HUDEP-2 (cell line): ENCODE data around the gene BCKDHB.
A peak's percentile ranks its signal among the peaks of the same experiment; 100 is the strongest.

ENCODE experiments used
- DNase-seq, 76 experiments: peaks; one replicate each; lab custom pipeline; 2025; ENCODE audit not compliant: unreplicated experiment in 76 of 76; lab: John Stamatoyannopoulos, UW

The BCKDHB gene

GRCh38 chr6:80250391-80250997, 144.0 kb downstream of the BCKDHB start:
- peak in 37 of 76 experiments; percentile 8 to 75 (median 42) for DNase-seq

- no peak for DNase-seq
These were observed 144.8 kb downstream of the BCKDHB start for GRCh38 chr6:80251321-80251720.

DNA sequence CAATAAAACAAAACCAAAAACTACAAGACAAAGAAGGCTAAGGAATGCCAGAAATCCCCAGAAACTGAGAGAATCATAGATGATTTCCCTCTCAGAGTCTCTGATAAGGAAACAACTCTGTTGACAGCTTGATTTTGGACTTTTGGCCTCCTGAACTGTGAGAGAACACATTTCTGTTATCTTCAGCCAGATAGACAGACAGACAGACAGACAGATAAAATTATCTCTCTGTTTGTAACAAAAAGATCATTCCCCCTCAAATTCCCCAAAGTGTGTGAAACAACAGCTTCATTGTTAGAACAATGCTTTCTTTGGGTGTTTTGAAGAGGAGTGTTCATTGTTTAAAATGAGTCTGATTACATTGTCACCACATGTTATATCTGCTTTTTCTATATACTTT, 148.2 kb downstream of the BCKDHB start:
- DNase-seq: peak in 15 of 76 experiments; percentile 5 to 36 (median 20)

GRCh38 chr6:80256691-80257090, 150.2 kb downstream of the BCKDHB start:
- no peak for DNase-seq

GRCh38 chr6:80259118-80259517, 152.6 kb downstream of the BCKDHB start:
- no peak for DNase-seq

DNA sequence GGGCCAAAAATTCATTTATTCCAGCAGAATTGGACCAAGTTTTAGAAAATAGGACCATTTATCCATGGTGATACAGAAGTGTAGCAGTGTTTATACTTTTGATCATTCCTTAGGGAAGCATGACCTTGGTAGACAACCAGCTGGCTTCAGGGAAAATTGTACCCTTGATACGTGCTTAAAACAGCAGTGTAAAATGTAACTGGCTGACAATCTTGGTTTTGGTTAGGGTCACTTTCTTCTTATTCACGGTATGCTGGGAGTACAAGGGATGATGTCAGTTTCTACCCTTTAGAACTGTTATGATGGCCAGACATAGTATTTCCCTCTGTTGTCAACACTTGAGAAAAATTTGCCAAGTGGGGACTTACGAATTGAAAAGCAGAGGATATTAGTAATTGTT, 157.1 kb downstream of the BCKDHB start:
- no peak for DNase-seq

- DNase-seq: no peak
These were observed 162.6 kb downstream of the BCKDHB start for GRCh38 chr6:80268865-80269730.

DNA sequence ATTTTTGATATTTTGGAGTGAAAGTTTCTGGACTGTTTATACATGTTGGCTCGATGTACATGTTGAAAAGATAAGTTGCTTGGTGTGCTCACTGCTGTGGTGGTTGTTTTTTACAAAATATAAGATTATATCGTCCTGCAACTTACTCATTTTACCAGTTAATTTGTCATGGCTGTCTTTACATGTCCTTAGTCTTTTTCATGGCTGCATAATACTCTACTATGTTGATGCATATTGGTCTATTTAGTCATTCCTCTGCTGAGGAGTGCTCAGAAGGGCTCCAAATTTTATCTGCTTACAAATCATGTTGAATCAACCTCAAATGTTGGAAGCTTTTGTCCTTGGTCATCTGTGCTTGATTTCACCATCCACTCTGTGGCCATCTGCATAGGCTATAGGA, 164.6 kb downstream of the BCKDHB start:
- no peak for DNase-seq

DNA sequence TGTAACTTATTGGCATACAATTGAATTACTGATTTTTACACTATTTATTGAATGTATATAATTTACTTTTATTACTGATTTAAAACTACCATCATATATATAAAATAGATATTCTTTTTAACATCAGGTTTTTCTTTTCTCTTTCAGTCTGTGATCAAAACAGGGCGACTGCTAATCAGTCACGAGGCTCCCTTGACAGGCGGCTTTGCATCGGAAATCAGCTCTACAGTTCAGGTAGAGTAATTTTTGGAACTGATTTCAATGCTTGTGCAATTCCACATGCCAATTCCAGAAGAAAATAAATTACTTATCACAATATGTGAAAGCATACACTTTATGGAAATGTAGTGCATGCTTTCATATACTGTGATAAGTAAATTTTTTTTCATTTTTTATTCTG, 166.5 kb downstream of the BCKDHB start:
- no peak for DNase-seq

DNA sequence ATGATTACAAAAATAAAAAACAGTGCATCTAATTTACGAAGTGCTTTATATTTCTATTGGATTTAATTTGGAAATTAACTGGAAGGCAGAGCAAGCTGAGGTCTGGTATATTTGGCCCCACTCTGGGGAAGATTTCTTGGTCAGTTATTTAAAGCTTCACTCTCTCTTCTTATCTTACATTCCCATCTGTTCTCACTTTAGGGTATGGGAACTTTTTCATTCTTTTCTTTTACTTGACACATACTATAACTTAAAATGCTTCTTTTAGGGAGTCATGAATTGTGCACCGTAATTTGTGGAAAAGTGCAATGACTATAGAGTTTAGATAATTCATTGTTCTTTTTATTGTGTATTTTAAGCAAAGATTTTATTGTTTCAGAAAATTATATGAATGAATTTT, 170.4 kb downstream of the BCKDHB start:
- DNase-seq: no peak

DNA sequence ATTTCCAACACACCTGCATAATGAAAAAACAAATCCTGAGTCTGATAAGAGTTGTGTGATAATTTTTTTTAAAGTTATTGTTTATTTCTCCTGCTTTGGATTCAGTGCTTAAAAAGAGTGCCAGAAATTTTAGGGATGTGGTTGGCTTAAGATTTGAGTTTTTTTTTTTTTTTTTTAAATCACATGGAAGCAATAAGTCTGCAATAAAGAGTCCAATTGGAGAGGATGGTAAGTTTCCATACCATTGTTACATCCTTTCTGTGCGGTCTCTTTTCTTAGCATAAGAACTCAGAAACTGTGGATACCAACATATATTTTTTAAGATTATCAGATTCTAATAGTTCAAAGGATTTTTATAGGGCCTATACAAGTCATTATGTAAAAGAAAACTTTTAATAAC, 171.0 kb downstream of the BCKDHB start:
- no peak for DNase-seq

DNA sequence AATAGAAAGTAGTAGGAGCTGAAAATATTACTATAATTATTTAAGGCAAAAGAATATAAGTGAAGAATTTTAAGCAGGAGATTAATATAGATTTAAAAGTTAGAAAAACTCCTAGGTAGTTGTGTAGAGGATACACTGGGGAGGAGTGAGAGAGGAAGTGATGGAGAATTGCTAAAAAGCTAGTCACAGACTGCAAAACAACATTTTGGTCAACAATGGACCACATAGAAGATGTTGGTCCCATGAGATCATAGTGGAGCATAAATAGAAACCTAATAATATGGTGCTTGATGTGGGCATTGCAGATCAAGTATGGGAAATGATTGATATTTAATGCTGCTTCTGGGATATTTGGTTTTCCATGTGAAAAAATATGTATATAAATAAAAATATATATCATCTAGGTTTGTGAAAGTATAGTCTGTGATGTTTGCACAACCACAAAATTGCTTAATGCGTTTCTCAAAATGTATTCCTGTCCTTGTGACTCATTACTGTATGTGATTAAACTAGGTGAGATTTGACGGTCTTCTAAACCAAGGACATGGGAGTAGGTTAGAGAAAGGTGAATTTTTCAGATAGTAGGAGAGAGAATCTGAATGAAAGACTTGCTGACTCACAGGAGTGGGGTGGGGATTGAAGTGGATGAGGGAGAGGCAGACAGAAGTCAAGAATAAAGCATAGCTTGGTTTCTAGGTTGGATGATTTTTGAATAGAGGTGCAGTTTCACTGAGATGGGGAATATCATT, 174.0 kb downstream of the BCKDHB start:
- DNase-seq: peak in 4 of 76 experiments; percentile 2 to 18 (median 6)

GRCh38 chr6:80282913-80283554, 176.6 kb downstream of the BCKDHB start:
- DNase-seq: no peak

DNA sequence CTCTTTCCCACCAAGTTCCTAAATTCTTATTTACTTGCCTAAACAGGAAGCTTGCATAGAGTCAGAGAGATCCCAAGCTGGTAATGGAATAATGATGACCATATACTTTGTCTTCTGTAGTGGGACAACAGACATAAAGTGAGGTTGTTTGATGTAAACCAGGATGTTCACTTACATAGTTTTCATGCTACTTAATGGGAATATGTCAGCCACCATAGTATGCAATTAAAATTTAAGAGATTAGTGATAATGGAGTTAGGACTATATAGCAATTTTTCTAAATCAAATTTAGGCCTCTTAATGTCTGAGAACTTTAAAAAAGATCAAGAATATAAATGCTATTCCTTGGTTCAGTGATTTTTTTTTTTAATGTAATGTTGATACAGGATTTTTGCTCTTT, 180.6 kb downstream of the BCKDHB start:
- DNase-seq: no peak

GRCh38 chr6:80287607-80288006, 181.1 kb downstream of the BCKDHB start:
- no peak for DNase-seq

DNA sequence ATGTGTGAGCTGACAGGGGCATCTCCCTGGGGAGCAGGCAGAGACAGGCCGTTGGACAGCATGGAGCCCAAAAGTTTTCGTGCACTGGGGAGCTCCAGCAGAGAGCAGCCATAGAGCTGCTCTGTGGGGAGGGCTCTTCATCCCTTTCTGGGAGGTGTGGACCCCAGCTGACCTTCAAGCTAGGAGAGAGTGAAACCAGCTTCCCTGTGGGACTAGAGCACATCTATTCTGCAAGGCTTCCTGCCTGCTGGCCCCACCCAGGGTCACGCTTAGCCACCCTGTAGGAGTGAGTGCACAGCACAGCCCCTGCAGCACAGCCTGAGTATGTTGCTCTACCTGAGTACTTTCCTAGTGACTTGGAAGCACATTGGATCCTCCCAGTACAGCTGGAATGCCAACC, 183.3 kb downstream of the BCKDHB start:
- no peak for DNase-seq

- peak in 16 of 76 experiments; percentile 2 to 54 (median 22) for DNase-seq
These were observed 188.1 kb downstream of the BCKDHB start for GRCh38 chr6:80294531-80294930.

DNA sequence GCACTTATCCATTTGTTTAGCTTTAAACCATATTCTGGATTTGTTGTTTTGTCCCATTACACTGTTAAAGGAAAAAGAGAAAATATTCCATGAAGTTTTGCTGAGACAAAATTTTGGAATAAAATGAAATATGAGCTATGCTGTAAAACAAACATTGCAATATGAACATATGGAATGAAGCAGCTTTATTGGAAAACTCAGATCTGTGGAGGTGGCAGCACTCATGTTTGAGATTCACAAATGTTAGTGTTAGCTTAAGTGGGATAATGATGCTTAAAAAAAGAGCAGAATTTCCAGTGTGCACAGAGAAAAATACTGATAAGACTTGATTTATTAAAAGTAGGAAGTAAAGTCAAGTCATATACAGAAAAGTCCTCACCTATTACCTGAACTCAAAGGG, 196.2 kb downstream of the BCKDHB start:
- DNase-seq: no peak

DNA sequence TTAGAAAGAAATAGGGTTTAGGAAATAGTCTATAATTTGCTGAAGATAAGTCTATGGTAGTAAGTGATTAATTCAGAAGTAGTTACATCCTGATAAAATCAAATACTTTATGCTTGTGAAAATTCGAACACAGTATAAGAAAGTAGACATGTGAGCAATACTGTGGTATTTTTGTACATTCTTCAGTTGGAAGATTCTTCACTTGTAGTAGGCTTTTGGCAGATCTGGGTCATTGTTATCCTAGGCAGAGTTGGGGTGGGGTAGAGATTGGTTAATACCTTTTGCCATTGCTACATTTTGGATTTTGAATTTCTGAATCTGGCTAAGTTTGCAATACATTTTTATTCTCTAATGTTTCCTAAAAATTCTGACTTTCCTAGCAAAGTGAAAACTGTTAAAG, 197.5 kb downstream of the BCKDHB start:
- DNase-seq: no peak

- DNase-seq: peak in 1 of 76 experiments; percentile 6
These were observed 208.1 kb downstream of the BCKDHB start for GRCh38 chr6:80314531-80314930.

DNA sequence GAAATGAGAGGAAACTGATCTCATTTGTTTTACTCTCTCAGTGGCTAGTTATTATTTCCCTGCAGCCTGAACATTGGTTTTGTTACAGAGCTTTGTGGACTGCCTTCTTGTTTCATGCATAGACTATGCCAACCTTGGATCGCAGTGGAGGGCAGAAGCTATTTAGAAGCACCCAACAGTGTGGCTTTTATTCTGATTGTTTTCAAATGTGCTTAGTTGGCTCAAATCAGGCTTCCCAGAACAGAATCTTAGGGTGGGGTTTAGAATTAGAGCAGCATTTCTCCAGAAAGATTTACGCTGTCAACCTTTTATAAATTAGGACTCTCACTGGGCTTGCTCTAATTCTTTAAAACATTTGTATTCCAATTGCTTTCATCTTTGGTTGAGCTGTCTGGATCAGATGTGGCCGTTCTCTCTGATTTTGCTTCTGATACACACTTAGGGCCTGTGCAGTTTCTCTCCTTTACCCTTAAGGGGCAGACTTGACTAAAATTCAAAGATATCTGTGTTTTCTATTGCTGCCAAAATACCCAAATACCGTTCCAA, 210.3 kb downstream of the BCKDHB start:
- no peak for DNase-seq
